Endothelial cell of umbilical vein (primary cell): ENCODE data around the gene HMCN1.

Experiments
- CTCF ChIP-seq, 2 donors: IDR thresholded peaks; 1 replicate in 1 of 2; 2 replicates in 1 of 2; pipeline ENCODE4 v1.5.1; 2011; ENCODE audit warnings: low read length in 2 of 2, mild to moderate bottlenecking in 2 of 2, moderate library complexity in 2 of 2, control low read depth in 1 of 2, inconsistent platforms in 1 of 2, low read depth in 1 of 2; ENCODE audit not compliant: insufficient read depth in 1 of 2; ENCODE audit errors: extremely low read depth in 1 of 2
- EZH2 ChIP-seq: IDR thresholded peaks from 2 replicates; pipeline ENCODE4 v1.6.1; 2012; ENCODE audit warnings: borderline replicate concordance, low read depth, mild to moderate bottlenecking, moderate library complexity, low read length, inconsistent platforms; ENCODE audit not compliant: severe bottlenecking
- JUN ChIP-seq: IDR thresholded peaks from 2 replicates; pipeline ENCODE4 v1.6.1; 2011; ENCODE audit warnings: borderline replicate concordance, low read depth; ENCODE audit not compliant: insufficient read length, insufficient read depth
- MAX ChIP-seq: IDR thresholded peaks from 2 replicates; pipeline ENCODE4 v1.6.1; 2011; ENCODE audit not compliant: insufficient read depth, insufficient read length
- MYC ChIP-seq: IDR thresholded peaks from one replicate; pipeline ENCODE4 v1.6.1; 2011; ENCODE audit warnings: mild to moderate bottlenecking, low read depth, low read length
- POLR2A ChIP-seq: IDR thresholded peaks from 2 replicates; pipeline ENCODE4 v1.6.1; 2012; ENCODE audit warnings: low read depth, mild to moderate bottlenecking, control low read depth, low read length
- POLR2AphosphoS5 ChIP-seq: IDR thresholded peaks from 2 replicates; pipeline ENCODE4 v1.6.1; 2012; ENCODE audit warnings: low read depth, mild to moderate bottlenecking, control low read depth, low read length, moderate library complexity; ENCODE audit not compliant: insufficient read depth

GRCh38 chr1:186125035-186125434, 390.8 kb downstream of the HMCN1 start:
- no peak for TF ChIP-seq POLR2A
- TF ChIP-seq EZH2, result no peak
- TF ChIP-seq CTCF (IDR thresholded peaks at IDR 0.05; ENCODE audit: extremely low read depth in 1 of 2, insufficient read depth in 1 of 2, low read depth in 1 of 2, low read length in 2 of 2), result no peak
- TF ChIP-seq MAX, result no peak
- TF ChIP-seq POLR2AphosphoS5, result no peak
- TF ChIP-seq JUN, result no peak
- no peak for TF ChIP-seq MYC
